Endothelial cell of umbilical vein (primary cell): Measurements from ENCODE around the gene TMPRSS3. TPM values are rescaled to one million over a fixed set of nuclear protein-coding genes. Genes with fewer than 3 reads are reported as not detected.
A peak's percentile ranks its signal among the peaks of the same experiment; 100 is the strongest.

ENCODE experiments used
- BruUV-seq: library from RNA; stranded (reverse); fragments of 400-500 nt; replicated peaks from 2 replicates; lab custom pipeline; 2021; lab: Mats Ljungman, UMichigan
- CTCF ChIA-PET: fragments of 300-600, 350-600 bp; sonication (Branson Sonifier 250); formaldehyde crosslinking; loops from one replicate; lab custom pipeline; 2021; ENCODE audit warnings: antibody characterized with exemption, inconsistent platforms; lab: Charles Lee
- POLR2A ChIA-PET: fragments of 300-600, 350-600 bp; sonication (Branson Sonifier 250); formaldehyde crosslinking; loops from one replicate; lab custom pipeline; 2021; ENCODE audit warnings: antibody characterized with exemption, inconsistent platforms; lab: Charles Lee
- DNase-seq: peaks from one replicate; pipeline ENCODE4 v3.0.0-alpha.2; 2011; ENCODE audit warnings: low read depth, low spot score
- FAIRE-seq: peaks from 2 replicates; lab custom pipeline; 2011; peaks lifted over from hg19 to GRCh38; lab: Jason Lieb, UNC
- H2AFZ ChIP-seq: 2 replicates; pipeline ENCODE4 v1.6.0; 2012; ENCODE audit warnings: low read depth, low read length, control low read depth, inconsistent platforms
- H3K27ac ChIP-seq: 2 replicates; pipeline ENCODE4 v1.5.1; 2011; ENCODE audit warnings: low read depth, mild to moderate bottlenecking, control low read depth, low read length, moderate library complexity; ENCODE audit not compliant: insufficient read depth
- H3K27me3 ChIP-seq, 2 experiments: 2 replicates each; pipeline versions ENCODE4 v1.6.0 to v1.6.1; 2011; ENCODE audit warnings: low read length in 2 of 2, mixed read lengths in 1 of 2; ENCODE audit not compliant: control insufficient read depth in 2 of 2, insufficient read depth in 2 of 2
- H3K36me3 ChIP-seq, 2 experiments: 2 replicates in 1 of 2; 3 replicates in 1 of 2; pipeline ENCODE4 v1.5.1; 2011; ENCODE audit warnings: low read length in 2 of 2, mild to moderate bottlenecking in 1 of 2, moderate library complexity in 1 of 2; ENCODE audit not compliant: control insufficient read depth in 2 of 2, insufficient read depth in 2 of 2; ENCODE audit errors: extremely low read depth in 1 of 2
- H3K4me1 ChIP-seq: 3 replicates; pipeline ENCODE4 v1.5.1; 2011; ENCODE audit warnings: mild to moderate bottlenecking, low read length; ENCODE audit not compliant: control insufficient read depth, insufficient read depth; ENCODE audit errors: extremely low read depth
- H3K4me2 ChIP-seq: 2 replicates; pipeline ENCODE4 v1.6.1; 2011; ENCODE audit warnings: low read length, control low read depth, mixed read lengths; ENCODE audit not compliant: insufficient read depth
- H3K4me3 ChIP-seq, 3 experiments: fragments of 200-600 bp in 1 of 3; sonication (generic), shearing (Covaris generic) in 1 of 3; replicated peaks in 1 of 3; 2 replicates each; pipeline ENCODE4 v1.5.1; 2011 to 2016; ENCODE audit warnings: control low read depth in 3 of 3, low read length in 3 of 3, mild to moderate bottlenecking in 2 of 3, inconsistent platforms in 1 of 3, low read depth in 1 of 3, moderate library complexity in 1 of 3; ENCODE audit not compliant: insufficient read depth in 1 of 3
- H3K79me2 ChIP-seq: 2 replicates; pipeline ENCODE4 v1.6.0; 2012; ENCODE audit warnings: low read length, inconsistent platforms; ENCODE audit not compliant: control insufficient read depth, insufficient read depth
- H3K9ac ChIP-seq: replicated peaks from 2 replicates; pipeline ENCODE3; 2011; ENCODE audit warnings: low read length, control low read depth; ENCODE audit not compliant: insufficient read depth; ENCODE audit errors: extremely low read depth
- H3K9me1 ChIP-seq: replicated peaks from 3 replicates; pipeline ENCODE4 v1.6.0; 2011; ENCODE audit warnings: mild to moderate bottlenecking, low read length; ENCODE audit not compliant: control insufficient read depth, insufficient read depth; ENCODE audit errors: extremely low read depth
- H3K9me3 ChIP-seq: replicated peaks from 2 replicates; pipeline ENCODE4 v1.5.1; 2012; ENCODE audit warnings: low read length, inconsistent platforms; ENCODE audit not compliant: control insufficient read depth, insufficient read depth
- H4K20me1 ChIP-seq: replicated peaks from 2 replicates; pipeline ENCODE3; 2011; ENCODE audit warnings: mild to moderate bottlenecking, low read length; ENCODE audit not compliant: control insufficient read depth, insufficient read depth; ENCODE audit errors: extremely low read depth
- EZH2 ChIP-seq: IDR thresholded peaks from 2 replicates; pipeline ENCODE4 v1.6.1; 2012; ENCODE audit warnings: borderline replicate concordance, low read depth, mild to moderate bottlenecking, moderate library complexity, low read length, inconsistent platforms; ENCODE audit not compliant: severe bottlenecking
- FOS ChIP-seq: IDR thresholded peaks from 2 replicates; pipeline ENCODE4 v1.6.1; 2011; ENCODE audit warnings: mild to moderate bottlenecking, low read length, moderate library complexity, borderline replicate concordance; ENCODE audit not compliant: insufficient read depth
- JUN ChIP-seq: IDR thresholded peaks from 2 replicates; pipeline ENCODE4 v1.6.1; 2011; ENCODE audit warnings: borderline replicate concordance, low read depth; ENCODE audit not compliant: insufficient read length, insufficient read depth
- POLR2A ChIP-seq: IDR thresholded peaks from 2 replicates; pipeline ENCODE4 v1.6.1; 2012; ENCODE audit warnings: low read depth, mild to moderate bottlenecking, control low read depth, low read length
- POLR2AphosphoS5 ChIP-seq: IDR thresholded peaks from 2 replicates; pipeline ENCODE4 v1.6.1; 2012; ENCODE audit warnings: low read depth, mild to moderate bottlenecking, control low read depth, low read length, moderate library complexity; ENCODE audit not compliant: insufficient read depth
- dilution Hi-C: fragments of 300-500 bp; cut with MboI; formaldehyde crosslinking; loops from one replicate; pipeline ENCODE4 v1.15.0; 2019; ENCODE audit warnings: low sequenced_read_pairs; ENCODE audit not compliant: extremely low pct_ligation_motif_present
- intact Hi-C: fragments of 100-400 bp; cut with micrococcal nuclease; formaldehyde crosslinking; loops from one replicate; pipeline ENCODE4 v1.10.0; 2022
- polyA plus RNA-seq, 4 experiments: library from polyadenylated mRNA; depleted of rRNA in 3 of 4; stranded (reverse) in 3 of 4; unstranded in 1 of 4; fragments of >200 nt; gene quantifications; 2 replicates each; pipeline versions ENCODE4 v1.2.1 to v1.2.3, GENCODE V29; 2011 to 2012; ENCODE audit warnings: missing spikeins in 1 of 4
- total RNA-seq: library from RNA; stranded (reverse); gene quantifications from 2 replicates; pipeline ENCODE4 v1.2.3, GENCODE V29; 2021
- TF ChIP-seq, protein P1 (sequence below): IDR thresholded peaks from 2 replicates; pipeline ENCODE4 v1.6.1; 2011; ENCODE audit not compliant: insufficient read depth, insufficient read length
- TF ChIP-seq, protein P2 (sequence below), 2 donors: IDR thresholded peaks; 1 replicate in 1 of 2; 2 replicates in 1 of 2; pipeline ENCODE4 v1.5.1; 2011; ENCODE audit warnings: low read length in 2 of 2, mild to moderate bottlenecking in 2 of 2, moderate library complexity in 2 of 2, control low read depth in 1 of 2, inconsistent platforms in 1 of 2, low read depth in 1 of 2; ENCODE audit not compliant: insufficient read depth in 1 of 2; ENCODE audit errors: extremely low read depth in 1 of 2

TMPRSS3 gene
- total and polyA plus RNA-seq, 2 donors (not counting 3 experiments of a cell fraction or from before 2014, with no cell fraction given) = not detected

DNA sequence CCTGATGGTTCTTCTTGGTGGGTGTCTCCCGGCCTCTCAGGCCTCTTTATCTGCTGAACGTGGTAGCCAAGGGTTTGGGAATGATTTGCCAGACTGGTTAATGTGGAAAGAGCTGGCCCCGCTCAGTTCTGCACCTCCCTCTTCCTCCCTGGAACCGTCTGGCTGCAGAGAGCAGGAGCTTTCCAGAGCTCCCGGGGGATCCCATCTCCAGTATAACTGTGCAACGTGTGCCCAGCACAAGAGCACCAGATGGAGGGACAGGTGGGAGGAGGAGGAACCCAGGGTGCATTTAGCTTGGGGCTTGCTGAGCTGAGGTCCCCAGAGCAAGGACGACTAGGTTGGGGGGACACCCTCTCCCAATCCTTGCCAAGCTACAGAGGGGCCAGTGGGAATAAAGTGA lies 34.6 kb downstream of the TMPRSS3 start:
- no TSS peak for BruUV-seq
- Histone ChIP-seq H3K9ac (no peak overlapping the region), H3K79me2 (no peaks in the 10 kb centered on the region), H3K9me1 (no peaks in the 10 kb centered on the region), H3K4me1 (no peaks in the 10 kb centered on the region), H3K36me3 (no peaks in the 10 kb centered on the region), H3K27me3 (peaks cover 0 to 1% of the 10 kb centered on the region in 2 experiments), H2AFZ (no peak overlapping the region), H3K9me3 (no peaks in the 10 kb centered on the region), H3K4me3 (no peak overlapping the region), H3K4me2 (no peak overlapping the region), H3K27ac (no peak overlapping the region), H4K20me1 (no peaks in the 10 kb centered on the region)
- intact Hi-C loops (no loop called here), dilution Hi-C loops (no loop called here)
- ChIA-PET CTCF (interaction anchor here (1.0 to 1.3 kb wide), 3 partner anchors 14 to 20 kb away, joined by 3 to 6 read pairs (median 3); no protein-coding TSS in a partner anchor), POLR2A (no interaction called here)
- TF ChIP-seq POLR2AphosphoS5 (no peak), POLR2A (no peak)
- no peak for DNase-seq
- no peak for FAIRE-seq

DNA sequence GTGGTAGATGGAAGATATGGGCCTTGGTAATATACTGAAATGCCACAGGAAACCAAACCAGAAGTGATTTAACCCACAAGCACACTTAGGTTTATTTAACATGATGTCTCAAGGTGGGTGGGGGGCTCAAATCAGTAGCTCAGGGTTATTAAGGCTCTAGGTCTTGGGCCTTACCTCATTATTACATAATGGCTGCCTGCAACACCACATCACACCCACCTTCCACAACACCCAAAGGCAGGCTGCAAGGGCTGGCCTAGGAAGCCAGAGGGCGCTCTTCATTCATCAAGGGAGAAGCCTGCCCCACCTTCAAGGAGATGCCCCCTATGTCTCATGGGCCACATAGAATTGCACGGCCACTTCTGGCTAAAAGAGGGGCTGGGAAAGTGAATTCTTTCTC lies 35.5 kb downstream of the TMPRSS3 start:
- peaks cover 0 to 1% of the 10 kb centered on the region in 2 experiments for H3K27me3 ChIP-seq
- no peaks in the 10 kb centered on the region for H3K4me1 ChIP-seq
- ChIA-PET CTCF (interaction anchor here (1.2 to 1.4 kb wide), 3 partner anchors 18 to 28 kb away, joined by 3 to 6 read pairs (median 3); no protein-coding TSS in a partner anchor), POLR2A (no interaction called here)
- no peaks in the 10 kb centered on the region for H4K20me1 ChIP-seq
- TF ChIP-seq, protein P1, sequence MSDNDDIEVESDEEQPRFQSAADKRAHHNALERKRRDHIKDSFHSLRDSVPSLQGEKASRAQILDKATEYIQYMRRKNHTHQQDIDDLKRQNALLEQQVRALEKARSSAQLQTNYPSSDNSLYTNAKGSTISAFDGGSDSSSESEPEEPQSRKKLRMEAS = no peak
- no peak for TF ChIP-seq EZH2
- TF ChIP-seq JUN = no peak
- no peak for TF ChIP-seq FOS
- TF ChIP-seq, protein P2, sequence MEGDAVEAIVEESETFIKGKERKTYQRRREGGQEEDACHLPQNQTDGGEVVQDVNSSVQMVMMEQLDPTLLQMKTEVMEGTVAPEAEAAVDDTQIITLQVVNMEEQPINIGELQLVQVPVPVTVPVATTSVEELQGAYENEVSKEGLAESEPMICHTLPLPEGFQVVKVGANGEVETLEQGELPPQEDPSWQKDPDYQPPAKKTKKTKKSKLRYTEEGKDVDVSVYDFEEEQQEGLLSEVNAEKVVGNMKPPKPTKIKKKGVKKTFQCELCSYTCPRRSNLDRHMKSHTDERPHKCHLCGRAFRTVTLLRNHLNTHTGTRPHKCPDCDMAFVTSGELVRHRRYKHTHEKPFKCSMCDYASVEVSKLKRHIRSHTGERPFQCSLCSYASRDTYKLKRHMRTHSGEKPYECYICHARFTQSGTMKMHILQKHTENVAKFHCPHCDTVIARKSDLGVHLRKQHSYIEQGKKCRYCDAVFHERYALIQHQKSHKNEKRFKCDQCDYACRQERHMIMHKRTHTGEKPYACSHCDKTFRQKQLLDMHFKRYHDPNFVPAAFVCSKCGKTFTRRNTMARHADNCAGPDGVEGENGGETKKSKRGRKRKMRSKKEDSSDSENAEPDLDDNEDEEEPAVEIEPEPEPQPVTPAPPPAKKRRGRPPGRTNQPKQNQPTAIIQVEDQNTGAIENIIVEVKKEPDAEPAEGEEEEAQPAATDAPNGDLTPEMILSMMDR (IDR thresholded peaks at IDR 0.05; ENCODE audit: extremely low read depth in 1 of 2, insufficient read depth in 1 of 2, low read depth in 1 of 2, low read length in 2 of 2) = peak in 1 of 2 donors; percentile 2
- H3K36me3 ChIP-seq = no peaks in the 10 kb centered on the region
- H3K9me1 ChIP-seq = no peaks in the 10 kb centered on the region
- no peak overlapping the region for H2AFZ ChIP-seq
- H3K4me3 ChIP-seq = no peak overlapping the region
- FAIRE-seq (no peak), DNase-seq (no peak)
- intact Hi-C loops (no loop called here), dilution Hi-C loops (no loop called here)
- H3K9me3 ChIP-seq = no peaks in the 10 kb centered on the region
- no TSS peak for BruUV-seq
- H3K9ac ChIP-seq = no peak overlapping the region
- no peak overlapping the region for H3K27ac ChIP-seq
- no peaks in the 10 kb centered on the region for H3K79me2 ChIP-seq
- no peak overlapping the region for H3K4me2 ChIP-seq
